ES-I3 (cell line): ENCODE results near the gene SCRN2.

Experiments used
- H3K36me3 ChIP-seq: 2 replicates; pipeline ENCODE4 v1.6.1; 2013; ENCODE audit warnings: mild to moderate bottlenecking, low read length, control low read depth, moderate library complexity; ENCODE audit not compliant: insufficient read depth
- H3K4me1 ChIP-seq: 2 replicates; pipeline ENCODE4 v1.6.1; 2013; ENCODE audit warnings: mild to moderate bottlenecking, control low read depth, low read length; ENCODE audit not compliant: insufficient read depth
- H3K9ac ChIP-seq: 2 replicates; pipeline ENCODE4 v1.6.1; 2013; ENCODE audit warnings: low read depth, mild to moderate bottlenecking, low read length, moderate library complexity
- H3K9me3 ChIP-seq: 2 replicates; pipeline ENCODE4 v1.6.1; 2013; ENCODE audit warnings: mild to moderate bottlenecking, low read length, moderate library complexity; ENCODE audit not compliant: control insufficient read depth, insufficient read depth

Gene SCRN2

GRCh38 chr17:47830396-47831002 is 10.6 kb downstream of the SCRN2 start:
- peaks cover 9% of the 10 kb centered on the region for H3K4me1 ChIP-seq
- H3K9me3 ChIP-seq, result no peaks in the 10 kb centered on the region
- peaks cover 20% of the 10 kb centered on the region; the same call in 1 of the 2 replicates for H3K36me3 ChIP-seq
- peak overlapping the region; percentile 77 for H3K9ac ChIP-seq

- Histone ChIP-seq H3K9me3 (no peaks in the 10 kb centered on the region), H3K36me3 (peaks cover 20% of the 10 kb centered on the region; the same call in 1 of the 2 replicates), H3K4me1 (peaks cover 9% of the 10 kb centered on the region), H3K9ac (no peak overlapping the region)
Measured at GRCh38 chr17:47829870-47830269, 11.2 kb downstream of the SCRN2 start.

- Histone ChIP-seq H3K4me1 (peaks cover 10% of the 10 kb centered on the region; the same call in 1 of the 2 replicates), H3K36me3 (peaks cover 23% of the 10 kb centered on the region), H3K9me3 (no peaks in the 10 kb centered on the region), H3K9ac (no peak overlapping the region)
Measured at GRCh38 chr17:47823519-47823918, 17.6 kb downstream of the SCRN2 start.

- H3K9ac ChIP-seq, result no peak overlapping the region
- no peaks in the 10 kb centered on the region for H3K9me3 ChIP-seq
- peaks cover 10% of the 10 kb centered on the region; the same call in 1 of the 2 replicates for H3K4me1 ChIP-seq
- H3K36me3 ChIP-seq, result peaks cover 17% of the 10 kb centered on the region
Measured at GRCh38 chr17:47822785-47823184, 18.3 kb downstream of the SCRN2 start.

GRCh38 chr17:47821424-47822391 is 19.4 kb downstream of the SCRN2 start, which contains the start of gene OSBPL7:
TSS of gene OSBPL7 (minus strand) at chr17:47821794. CDS start at chr17:47820278, 1,516 bp downstream.
- Histone ChIP-seq H3K9ac (peak within 1 kb of the TSS; percentile 65), H3K36me3 (peaks cover 11% of the 10 kb centered on the region), H3K4me1 (peaks cover 10% of the 10 kb centered on the region; the same call in 1 of the 2 replicates), H3K9me3 (no peaks in the 10 kb centered on the region)

GRCh38 chr17:47821031-47821423 is 20.0 kb downstream of the SCRN2 start:
- H3K9ac ChIP-seq, result peak overlapping the region; percentile 65
- no peaks in the 10 kb centered on the region for H3K9me3 ChIP-seq
- H3K4me1 ChIP-seq, result peaks cover 10% of the 10 kb centered on the region; the same call in 1 of the 2 replicates
- H3K36me3 ChIP-seq, result peaks cover 8% of the 10 kb centered on the region; the same call in 1 of the 2 replicates

- Histone ChIP-seq H3K4me1 (peaks cover 10% of the 10 kb centered on the region; the same call in 1 of the 2 replicates), H3K9me3 (no peaks in the 10 kb centered on the region), H3K9ac (peak overlapping the region; percentile 65; the same call in 1 of the 2 replicates), H3K36me3 (peaks cover 7% of the 10 kb centered on the region; the same call in 1 of the 2 replicates)
Measured at GRCh38 chr17:47820033-47820789, 20.9 kb downstream of the SCRN2 start.

- Histone ChIP-seq H3K4me1 (peaks cover 10% of the 10 kb centered on the region; the same call in 1 of the 2 replicates), H3K36me3 (peaks cover 11% of the 10 kb centered on the region; the same call in 1 of the 2 replicates), H3K9me3 (no peaks in the 10 kb centered on the region), H3K9ac (no peak overlapping the region)
Measured at GRCh38 chr17:47819475-47819874, 21.6 kb downstream of the SCRN2 start.

GRCh38 chr17:47818002-47818695 is 22.9 kb downstream of the SCRN2 start:
- H3K36me3 ChIP-seq, result 0 out of 2 replicates have a peak, but pooled peaks cover 5% of the 10 kb centered on the region
- H3K9me3 ChIP-seq, result no peaks in the 10 kb centered on the region
- peaks cover 10% of the 10 kb centered on the region; the same call in 1 of the 2 replicates for H3K4me1 ChIP-seq
- no peak overlapping the region for H3K9ac ChIP-seq

GRCh38 chr17:47816947-47817346 is 24.1 kb downstream of the SCRN2 start:
- Histone ChIP-seq H3K9me3 (no peaks in the 10 kb centered on the region), H3K36me3 (0 out of 2 replicates have a peak, but pooled peaks cover 5% of the 10 kb centered on the region)

GRCh38 chr17:47816111-47816735 is 24.9 kb downstream of the SCRN2 start:
- H3K36me3 ChIP-seq, result 0 out of 2 replicates have a peak, but pooled peaks cover 5% of the 10 kb centered on the region
- no peak overlapping the region for H3K9ac ChIP-seq
- H3K9me3 ChIP-seq, result no peaks in the 10 kb centered on the region
- H3K4me1 ChIP-seq, result 0 out of 2 replicates have a peak, but pooled peaks cover 5% of the 10 kb centered on the region

More at GRCh38 chr17:47816947-47817346, 24.1 kb downstream of the SCRN2 start:
- peaks cover 6% of the 10 kb centered on the region; the same call in 1 of the 2 replicates for H3K4me1 ChIP-seq
- no peak overlapping the region for H3K9ac ChIP-seq

GRCh38 chr17:47815106-47815918 is 25.8 kb downstream of the SCRN2 start:
- peaks cover 4% of the 10 kb centered on the region; the same call in 1 of the 2 replicates for H3K4me1 ChIP-seq
- no peaks in the 10 kb centered on the region for H3K9me3 ChIP-seq
- H3K36me3 ChIP-seq, result 0 out of 2 replicates have a peak, but pooled peaks cover 5% of the 10 kb centered on the region
- H3K9ac ChIP-seq, result no peak overlapping the region
